MV-4-11 (cell line): ENCODE data around the gene TESK1.

Source experiments
- DNase-seq: peaks from one replicate; lab custom pipeline; 2025; lab: John Stamatoyannopoulos, UW

Gene TESK1

DNA sequence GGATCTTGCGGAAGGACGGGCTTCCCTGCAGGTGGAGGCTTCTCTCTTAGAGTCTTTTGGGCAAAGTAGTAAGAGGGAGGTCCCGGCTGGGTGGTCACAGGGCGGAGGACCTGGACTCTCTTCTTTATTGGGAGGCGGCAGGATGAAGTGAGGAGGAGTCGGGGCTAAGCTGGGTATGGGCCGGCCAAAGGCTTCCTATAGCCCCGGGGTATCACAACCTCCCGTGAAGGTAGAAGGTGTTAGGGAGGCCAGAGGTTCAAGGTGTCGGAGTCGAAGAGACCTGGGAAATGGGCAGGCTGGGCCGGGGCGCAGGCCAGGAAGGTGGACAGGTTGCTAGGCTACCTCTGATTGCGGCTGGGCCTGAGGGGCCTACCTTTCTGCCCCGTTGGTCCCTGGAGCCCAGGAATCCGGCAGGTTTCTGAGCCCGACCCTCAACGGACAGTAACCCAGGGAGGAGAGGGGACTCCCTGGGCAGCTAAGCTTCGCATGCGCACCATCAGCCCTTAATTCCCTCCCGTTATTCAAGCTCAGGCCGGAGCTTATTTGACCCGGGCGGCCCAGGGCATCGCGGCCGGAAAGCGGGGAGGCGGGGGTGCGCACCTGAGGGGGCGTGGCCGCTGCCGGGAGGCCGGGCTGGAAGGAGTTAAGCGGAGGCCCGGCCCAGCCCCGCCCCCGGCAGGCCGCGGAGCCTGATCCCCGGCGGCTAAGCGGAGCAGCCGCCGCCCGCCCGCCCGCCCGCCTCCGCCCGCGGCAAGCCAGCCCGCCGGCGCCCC is at the start of gene TESK1:
TESK1 (plus strand) TSS at position 685 of the 773 bp plus-strand sequence. CDS start 358 bp downstream, outside the sequence.
- peak; percentile 35 for DNase-seq

GRCh38 chr9:35555881-35556280 is 49.2 kb upstream of the TESK1 start:
- DNase-seq: no peak

GRCh38 chr9:35556776-35557175 is 48.3 kb upstream of the TESK1 start:
- no peak for DNase-seq

DNA sequence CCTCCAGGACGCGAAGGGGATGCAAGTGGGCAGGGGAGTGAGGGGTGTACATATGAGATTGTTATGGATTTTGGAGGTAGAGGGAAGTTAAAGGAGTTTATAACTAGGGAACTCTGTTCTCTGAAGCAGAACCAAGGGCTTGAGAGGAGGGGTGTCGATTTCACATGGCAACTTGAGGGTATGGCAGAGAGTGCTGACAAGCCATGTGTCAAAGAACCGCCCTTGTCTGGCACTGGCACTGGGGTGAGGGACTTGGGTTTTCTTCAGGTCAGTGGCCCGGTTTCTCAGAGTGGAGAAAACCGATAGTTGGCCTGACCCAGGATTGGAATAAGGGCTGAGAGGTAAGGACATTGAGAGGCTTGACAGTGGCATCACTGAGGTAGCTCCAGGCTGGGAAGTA is 47.7 kb upstream of the TESK1 start:
- DNase-seq: no peak

GRCh38 chr9:35558185-35558584 is 46.9 kb upstream of the TESK1 start:
- DNase-seq: no peak

- DNase-seq: no peak
Measured at GRCh38 chr9:35559792-35560530, 45.1 kb upstream of the TESK1 start.

DNA sequence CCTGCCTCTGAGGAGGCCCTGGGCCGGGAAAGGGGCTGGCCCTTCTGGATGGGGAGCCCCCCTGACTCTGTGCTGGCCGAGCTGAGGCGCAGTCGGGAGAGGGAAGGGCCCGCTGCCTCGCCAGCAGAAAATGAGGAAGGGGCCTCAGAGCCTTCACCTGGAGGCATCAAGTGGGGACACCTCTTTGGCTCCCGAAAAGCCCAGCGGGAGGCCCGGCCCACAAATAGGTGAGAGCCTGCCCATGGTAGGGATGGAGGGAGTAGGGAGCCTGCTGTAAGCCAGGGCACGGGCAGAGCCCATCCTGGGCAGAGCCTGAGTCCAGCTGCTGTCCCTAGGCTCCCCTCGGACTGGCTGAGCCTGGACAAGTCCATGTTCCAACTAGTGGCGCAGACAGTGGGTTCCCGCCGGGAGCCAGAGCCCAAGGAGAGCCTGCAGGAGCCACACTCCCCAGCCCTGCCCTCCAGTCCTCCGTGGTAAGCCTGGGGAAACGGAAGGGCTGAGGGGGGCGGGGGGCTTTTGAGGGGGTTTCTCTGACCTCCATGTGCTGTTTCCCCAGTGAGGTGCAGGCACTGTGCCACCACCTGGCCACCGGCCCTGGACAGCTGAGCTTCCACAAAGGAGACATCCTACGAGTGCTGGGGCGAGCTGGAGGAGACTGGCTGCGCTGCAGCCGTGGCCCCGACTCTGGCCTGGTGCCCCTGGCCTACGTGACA is 44.3 kb upstream of the TESK1 start:
- no peak for DNase-seq

- no peak for DNase-seq
Measured at GRCh38 chr9:35561468-35562261, 43.4 kb upstream of the TESK1 start.

- DNase-seq: peak; percentile 22
Measured at GRCh38 chr9:35562895-35563780, 41.9 kb upstream of the TESK1 start.

DNA sequence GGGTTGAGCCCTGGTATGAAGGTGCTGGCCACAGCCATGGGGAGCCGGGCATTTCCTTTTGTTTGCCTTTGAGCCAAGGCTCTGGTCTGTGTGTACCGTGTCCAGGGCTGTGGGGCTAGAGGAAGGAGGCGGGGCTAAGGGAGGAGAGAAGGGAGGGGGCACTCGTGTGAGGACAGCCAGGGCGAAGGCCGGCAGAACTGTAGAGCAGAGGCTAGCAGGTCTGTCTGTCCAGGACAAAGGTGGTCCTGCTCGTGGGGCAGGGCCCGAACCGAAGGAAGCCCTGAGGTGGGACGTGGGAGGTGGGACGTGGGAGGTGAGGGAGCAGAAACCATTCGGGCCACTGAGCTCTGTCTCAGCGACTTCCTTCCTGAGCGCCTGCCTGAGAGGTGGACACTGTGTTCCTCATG is 41.3 kb upstream of the TESK1 start:
- DNase-seq: no peak

GRCh38 chr9:35564658-35565061 is 40.4 kb upstream of the TESK1 start:
- DNase-seq: no peak

- no peak for DNase-seq
Measured at GRCh38 chr9:35566417-35566816, 38.6 kb upstream of the TESK1 start.

DNA sequence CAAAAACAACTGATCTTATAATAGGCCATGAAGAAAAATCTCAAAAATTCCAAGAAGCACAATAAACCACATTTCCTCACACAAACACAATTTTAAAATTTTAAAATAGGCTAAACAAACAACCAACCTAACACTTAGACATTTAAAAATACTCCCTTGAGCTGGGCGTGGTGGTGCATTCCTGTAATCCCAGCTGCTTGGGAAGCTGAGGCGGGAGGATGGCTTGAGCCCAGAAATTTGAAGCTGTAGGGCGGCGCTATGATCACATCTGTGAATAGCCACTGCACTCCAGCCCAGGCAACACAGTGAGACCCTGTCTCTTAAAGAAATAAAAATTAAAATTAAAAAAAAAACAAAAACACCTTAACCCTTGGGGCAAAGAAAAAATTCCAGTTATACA is 36.9 kb upstream of the TESK1 start:
- no peak for DNase-seq

GRCh38 chr9:35569206-35569605 is 35.9 kb upstream of the TESK1 start:
- DNase-seq: no peak

- DNase-seq: no peak
Measured at GRCh38 chr9:35570709-35571504, 34.2 kb upstream of the TESK1 start.

- no peak for DNase-seq
Measured at GRCh38 chr9:35574578-35575122, 30.4 kb upstream of the TESK1 start.

GRCh38 chr9:35575478-35575877 is 29.6 kb upstream of the TESK1 start:
- no peak for DNase-seq

- DNase-seq: no peak
Measured at GRCh38 chr9:35577486-35577885, 27.6 kb upstream of the TESK1 start.

GRCh38 chr9:35579130-35579529 is 25.9 kb upstream of the TESK1 start:
- peak; percentile 51 for DNase-seq
